Neuronal stem cell (in vitro differentiated cells): Measurements from ENCODE around the gene IFTAP.

Source experiments
- DNase-seq: peaks from one replicate; pipeline ENCODE4 v3.0.0-alpha.2; 2013; ENCODE audit warnings: low spot score
- H2AFZ ChIP-seq: one replicate; pipeline ENCODE4 v1.6.1; 2013; ENCODE audit warnings: mild to moderate bottlenecking, low read length, inconsistent platforms
- H2AK5ac ChIP-seq: 2 replicates; pipeline ENCODE4 v1.6.1; 2013; ENCODE audit warnings: low read depth, mild to moderate bottlenecking, inconsistent platforms, low read length, moderate library complexity, mixed read lengths
- H2BK120ac ChIP-seq: 2 replicates; pipeline ENCODE4 v1.6.1; 2013; ENCODE audit warnings: low read depth, mild to moderate bottlenecking, inconsistent platforms, low read length, moderate library complexity, mixed read lengths
- H2BK12ac ChIP-seq: one replicate; pipeline ENCODE4 v1.6.1; 2013; ENCODE audit warnings: low read length, inconsistent platforms
- H2BK15ac ChIP-seq: 2 replicates; pipeline ENCODE4 v1.6.1; 2013; ENCODE audit warnings: mild to moderate bottlenecking, low read length, inconsistent platforms, mixed read lengths
- H2BK5ac ChIP-seq: one replicate; pipeline ENCODE4 v1.6.1; 2013; ENCODE audit warnings: inconsistent platforms, mild to moderate bottlenecking, low read length, moderate library complexity
- H3K14ac ChIP-seq: one replicate; pipeline ENCODE4 v1.6.1; 2013; ENCODE audit warnings: low read length, inconsistent platforms
- H3K18ac ChIP-seq: 2 replicates; pipeline ENCODE4 v1.6.1; 2013; ENCODE audit warnings: low read length, inconsistent platforms
- H3K23ac ChIP-seq: 2 replicates; pipeline ENCODE4 v1.6.1; 2013; ENCODE audit warnings: low read depth, mild to moderate bottlenecking, mixed read lengths, low read length, inconsistent platforms; ENCODE audit not compliant: poor library complexity
- H3K27ac ChIP-seq: replicated peaks from 3 replicates; pipeline ENCODE4 v1.5.1; 2013; ENCODE audit warnings: low read length, inconsistent platforms
- H3K27me3 ChIP-seq, 3 experiments: 2 replicates each; pipeline ENCODE4 v1.6.1; 2013; ENCODE audit warnings: low read length in 3 of 3, mild to moderate bottlenecking in 2 of 3, inconsistent platforms in 1 of 3, low read depth in 1 of 3, mixed read lengths in 1 of 3, moderate library complexity in 1 of 3; ENCODE audit not compliant: control insufficient read depth in 3 of 3, insufficient read depth in 3 of 3
- H3K36me3 ChIP-seq, 2 donors: replicated peaks in 1 of 2; 2 replicates each; pipeline ENCODE4 v1.6.1; 2013; ENCODE audit warnings: low read length in 2 of 2; ENCODE audit not compliant: control insufficient read depth in 2 of 2, insufficient read depth in 2 of 2
- H3K4ac ChIP-seq: 2 replicates; pipeline ENCODE4 v1.6.1; 2013; ENCODE audit warnings: inconsistent platforms, mild to moderate bottlenecking, low read length, moderate library complexity
- H3K4me1 ChIP-seq, 2 donors: 1 replicate in 1 of 2; 2 replicates in 1 of 2; pipeline ENCODE4 v1.6.1; 2013; ENCODE audit warnings: low read length in 2 of 2, low read depth in 1 of 2; ENCODE audit not compliant: control insufficient read depth in 2 of 2, insufficient read depth in 1 of 2
- H3K4me2 ChIP-seq: one replicate; pipeline ENCODE4 v1.6.1; 2013; ENCODE audit warnings: mild to moderate bottlenecking, low read length, inconsistent platforms; ENCODE audit not compliant: insufficient read depth, poor library complexity, severe bottlenecking
- H3K4me3 ChIP-seq, 2 donors: 2 replicates each; pipeline ENCODE4 v1.5.1; 2013; ENCODE audit warnings: low read length in 2 of 2, mild to moderate bottlenecking in 2 of 2, inconsistent platforms in 1 of 2, moderate library complexity in 1 of 2
- H3K79me1 ChIP-seq: one replicate; pipeline ENCODE4 v1.6.1; 2013; ENCODE audit warnings: low read depth, mild to moderate bottlenecking, inconsistent platforms, low read length, moderate library complexity
- H3K9ac ChIP-seq: one replicate; pipeline ENCODE4 v1.6.1; 2013; ENCODE audit warnings: mild to moderate bottlenecking, low read depth, low read length, inconsistent platforms; ENCODE audit not compliant: poor library complexity
- H3K9me3 ChIP-seq, 2 donors: replicated peaks in 1 of 2; 2 replicates each; pipeline versions ENCODE3 to v1.6.1; 2013; ENCODE audit warnings: low read length in 2 of 2, mild to moderate bottlenecking in 2 of 2, inconsistent platforms in 1 of 2, low read depth in 1 of 2, mixed read lengths in 1 of 2, moderate library complexity in 1 of 2; ENCODE audit not compliant: control insufficient read depth in 2 of 2, insufficient read depth in 1 of 2
- H4K8ac ChIP-seq: one replicate; pipeline ENCODE4 v1.6.1; 2013; ENCODE audit warnings: low read depth, mild to moderate bottlenecking, inconsistent platforms, low read length, moderate library complexity
- H4K91ac ChIP-seq: one replicate; pipeline ENCODE4 v1.6.1; 2013; ENCODE audit warnings: low read length, low read depth, mild to moderate bottlenecking, inconsistent platforms; ENCODE audit not compliant: poor library complexity
- WGBS, 2 donors: extraction: QIAGEN DNeasy Blood & Tissue Kit; methylation state at CpG; one replicate each; pipeline ENCODE4 v1.1.7; 2013; ENCODE audit warnings: missing lambda C conversion rate in 2 of 2, mixed read lengths in 1 of 2; ENCODE audit not compliant: insufficient read length in 2 of 2, insufficient replicate concordance in 1 of 2; ENCODE audit errors: extremely low coverage in 2 of 2; 5-methylcytosine and 5-hydroxymethylcytosine counted together

Gene IFTAP

GRCh38 chr11:36609383-36609782, 15.1 kb downstream of the IFTAP start:
- no peak overlapping the region for H3K23ac ChIP-seq
- DNase-seq, result no peak
- no peaks in the 10 kb centered on the region for H3K79me1 ChIP-seq
- no CpG with 5 or more reads among the region's 2 CpGs for WGBS, 2 donors
- H2AFZ ChIP-seq, result no peak overlapping the region
- H2BK15ac ChIP-seq, result no peak overlapping the region
- H3K4me3 ChIP-seq, result no peak overlapping the region
- H3K14ac ChIP-seq, result no peak overlapping the region
- no peaks in the 10 kb centered on the region for H3K27me3 ChIP-seq
- H2BK120ac ChIP-seq, result no peak overlapping the region
- H4K91ac ChIP-seq, result no peak overlapping the region
- H3K4me2 ChIP-seq, result no peak overlapping the region
- H2BK5ac ChIP-seq, result no peak overlapping the region
- no peak overlapping the region for H3K18ac ChIP-seq
- H2BK12ac ChIP-seq, result no peak overlapping the region
- no peak overlapping the region for H3K9ac ChIP-seq
- no peaks in the 10 kb centered on the region for H3K9me3 ChIP-seq
- no peak overlapping the region for H2AK5ac ChIP-seq
- no peak overlapping the region for H4K8ac ChIP-seq
- H3K4me1 ChIP-seq, result no peaks in the 10 kb centered on the region
- H3K36me3 ChIP-seq, result peaks cover 0 to 5% of the 10 kb centered on the region in 2 donors
- H3K4ac ChIP-seq, result no peak overlapping the region
- H3K27ac ChIP-seq, result no peak overlapping the region

GRCh38 chr11:36615826-36616225, 21.5 kb downstream of the IFTAP start:
- WGBS, 2 donors, result no CpG with 5 or more reads among the region's 3 CpGs
- no peak overlapping the region for H4K8ac ChIP-seq
- H2BK12ac ChIP-seq, result no peak overlapping the region
- H3K27me3 ChIP-seq, result no peaks in the 10 kb centered on the region
- no peak overlapping the region for H3K14ac ChIP-seq
- no peak overlapping the region for H3K18ac ChIP-seq
- no peak overlapping the region for H3K4me3 ChIP-seq
- H3K79me1 ChIP-seq, result no peaks in the 10 kb centered on the region
- H3K4ac ChIP-seq, result no peak overlapping the region
- H2BK5ac ChIP-seq, result no peak overlapping the region
- no peaks in the 10 kb centered on the region for H3K9me3 ChIP-seq
- no peak overlapping the region for H2BK120ac ChIP-seq
- H3K4me2 ChIP-seq, result no peak overlapping the region
- H2AK5ac ChIP-seq, result no peak overlapping the region
- peaks cover 0 to 2% of the 10 kb centered on the region in 2 donors for H3K36me3 ChIP-seq
- H3K27ac ChIP-seq, result no peak overlapping the region
- H2AFZ ChIP-seq, result no peak overlapping the region
- no peak overlapping the region for H2BK15ac ChIP-seq
- H4K91ac ChIP-seq, result no peak overlapping the region
- DNase-seq, result no peak
- no peak overlapping the region for H3K23ac ChIP-seq
- H3K9ac ChIP-seq, result no peak overlapping the region
- no peaks in the 10 kb centered on the region for H3K4me1 ChIP-seq

GRCh38 chr11:36617543-36618362, 23.5 kb downstream of the IFTAP start:
- Histone ChIP-seq H3K36me3 (no peaks in the 10 kb centered on the region), H2AK5ac (no peak overlapping the region), H3K9ac (no peak overlapping the region), H3K14ac (no peak overlapping the region), H3K4me2 (no peak overlapping the region), H2BK15ac (no peak overlapping the region), H2BK120ac (no peak overlapping the region), H2AFZ (no peak overlapping the region), H3K23ac (no peak overlapping the region), H3K9me3 (no peaks in the 10 kb centered on the region), H3K27ac (no peak overlapping the region), H3K4me1 (no peaks in the 10 kb centered on the region), H4K8ac (no peak overlapping the region), H3K4me3 (no peak overlapping the region), H3K79me1 (no peaks in the 10 kb centered on the region), H4K91ac (no peak overlapping the region), H2BK12ac (no peak overlapping the region), H3K27me3 (no peaks in the 10 kb centered on the region), H3K4ac (no peak overlapping the region), H2BK5ac (no peak overlapping the region), H3K18ac (no peak overlapping the region)
- no CpG with 5 or more reads among the region's 6 CpGs for WGBS, 2 donors
- no peak for DNase-seq

- H3K36me3 ChIP-seq, result no peaks in the 10 kb centered on the region
- no peak overlapping the region for H2BK5ac ChIP-seq
- no peak overlapping the region for H2AFZ ChIP-seq
- H4K8ac ChIP-seq, result no peak overlapping the region
- H3K4me2 ChIP-seq, result no peak overlapping the region
- no peaks in the 10 kb centered on the region for H3K79me1 ChIP-seq
- H3K9ac ChIP-seq, result no peak overlapping the region
- no peak overlapping the region for H3K4ac ChIP-seq
- no peak overlapping the region for H3K14ac ChIP-seq
- H3K23ac ChIP-seq, result no peak overlapping the region
- DNase-seq, result no peak
- no peak overlapping the region for H3K4me3 ChIP-seq
- WGBS, 2 donors, result no CpG with 5 or more reads among the region's 3 CpGs
- no peak overlapping the region for H2BK120ac ChIP-seq
- no peak overlapping the region for H3K27ac ChIP-seq
- no peak overlapping the region for H4K91ac ChIP-seq
- no peaks in the 10 kb centered on the region for H3K4me1 ChIP-seq
- no peaks in the 10 kb centered on the region for H3K9me3 ChIP-seq
- H2AK5ac ChIP-seq, result no peak overlapping the region
- H2BK12ac ChIP-seq, result no peak overlapping the region
- no peak overlapping the region for H3K18ac ChIP-seq
- no peak overlapping the region for H2BK15ac ChIP-seq
- H3K27me3 ChIP-seq, result no peaks in the 10 kb centered on the region
Measured at GRCh38 chr11:36618363-36619047, 24.2 kb downstream of the IFTAP start.
